ENCODE measurements around the gene TAF1D. TPM values are rescaled to one million over a fixed set of nuclear protein-coding genes. Genes with fewer than 3 reads are reported as not detected.

TAF1D gene
- total RNA-seq, 1 experiment from 2014 or later = 165 TPM

GRCh38 chr11:93766504-93766903, 25.2 kb upstream of the TAF1D start:
- no peak for ATAC-seq
- no peak for TF ChIP-seq SIN3A (IDR thresholded peaks at IDR 0.05; ENCODE audit: borderline replicate concordance, insufficient read depth, low read depth, low read length)
- TF ChIP-seq CTCF (IDR thresholded peaks at IDR 0.05) = no peak
- TF ChIP-seq REST (IDR thresholded peaks at IDR 0.05; ENCODE audit: insufficient read depth in 1 of 2, low read depth in 2 of 2, low read length in 1 of 2) = no peak
- no peak for TF ChIP-seq TCF7L2 (IDR thresholded peaks at IDR 0.05; ENCODE audit: low read depth, low read length)
- no peak for TF ChIP-seq POLR2AphosphoS5 (IDR thresholded peaks at IDR 0.05; ENCODE audit: low read depth, low read length)
- in situ Hi-C loops (cut with HindIII; ENCODE audit: low pct_unique_long_range_greater_than_20kb, low sequenced_read_pairs) (no loop called here), intact Hi-C loops (cut with micrococcal nuclease; ENCODE audit: unreplicated experiment) (no loop called here)
- ChIA-PET CTCF (no interaction called here), POLR2A (interaction anchor here (0.6 kb wide), 1 partner anchor 14 kb away, joined by 3 read pairs; no protein-coding TSS in a partner anchor)
- Histone ChIP-seq H3K4me1 (ENCODE audit: control insufficient read depth, insufficient read depth, low read length) (no peaks in the 10 kb centered on the region), H3K27ac (ENCODE audit: low read length) (no peak overlapping the region), H3K27me3 (ENCODE audit: control insufficient read depth, insufficient read depth, low read length) (no peaks in the 10 kb centered on the region), H3K4me3 (ENCODE audit: low read depth in 2 of 2, low read length in 2 of 2) (no peak overlapping the region), H3K9me3 (ENCODE audit: control insufficient read depth, insufficient read depth, low read depth, low read length) (0 out of 2 replicates have a peak, but pooled peaks cover 3% of the 10 kb centered on the region), H3K36me3 (ENCODE audit: control insufficient read depth, insufficient read depth, low read length) (peaks cover 3% of the 10 kb centered on the region; the same call in 1 of the 2 replicates)
- no peak for DNase-seq (ENCODE audit: low read depth, low spot score)
- BruUV-seq (replicated peaks) = no TSS peak

- TF ChIP-seq CTCF (IDR thresholded peaks at IDR 0.05) (no peak), TCF7L2 (IDR thresholded peaks at IDR 0.05; ENCODE audit: low read depth, low read length) (no peak), REST (IDR thresholded peaks at IDR 0.05; ENCODE audit: insufficient read depth in 1 of 2, low read depth in 2 of 2, low read length in 1 of 2) (no peak), SIN3A (IDR thresholded peaks at IDR 0.05; ENCODE audit: borderline replicate concordance, insufficient read depth, low read depth, low read length) (no peak), POLR2AphosphoS5 (IDR thresholded peaks at IDR 0.05; ENCODE audit: low read depth, low read length) (no peak)
- ATAC-seq (no peak), DNase-seq (ENCODE audit: low read depth, low spot score) (no peak)
- Histone ChIP-seq H3K36me3 (ENCODE audit: control insufficient read depth, insufficient read depth, low read length) (peaks cover 9% of the 10 kb centered on the region; the same call in 1 of the 2 replicates), H3K27ac (ENCODE audit: low read length) (no peak overlapping the region), H3K27me3 (ENCODE audit: control insufficient read depth, insufficient read depth, low read length) (no peaks in the 10 kb centered on the region), H3K9me3 (ENCODE audit: control insufficient read depth, insufficient read depth, low read depth, low read length) (0 out of 2 replicates have a peak, but pooled peaks cover 3% of the 10 kb centered on the region), H3K4me3 (ENCODE audit: low read depth in 2 of 2, low read length in 2 of 2) (no peak overlapping the region), H3K4me1 (ENCODE audit: control insufficient read depth, insufficient read depth, low read length) (no peaks in the 10 kb centered on the region)
- BruUV-seq (replicated peaks) = no TSS peak
- POLR2A ChIA-PET = no interaction called here
- intact Hi-C loops (cut with micrococcal nuclease; ENCODE audit: unreplicated experiment) = no loop called here
- in situ Hi-C loops (cut with HindIII; ENCODE audit: low pct_unique_long_range_greater_than_20kb, low sequenced_read_pairs) = no loop called here
- CTCF ChIA-PET = no interaction called here
These were observed 24.3 kb upstream of the TAF1D start for GRCh38 chr11:93765551-93765950.
